B cell (primary cell): ENCODE data around the gene LMNTD2.

ENCODE experiments used
- CTCF ChIP-seq: fragments of 200-600 bp; IDR thresholded peaks from one replicate; pipeline ENCODE4 v1.8.0; 2022; ENCODE audit warnings: antibody characterized with exemption, mild to moderate bottlenecking
- EZH2 ChIP-seq: IDR thresholded peaks from 2 replicates; pipeline ENCODE4 v1.6.1; 2012; ENCODE audit warnings: borderline replicate concordance, low read depth, mild to moderate bottlenecking, moderate library complexity, low read length; ENCODE audit not compliant: insufficient read depth, poor library complexity, severe bottlenecking

DNA sequence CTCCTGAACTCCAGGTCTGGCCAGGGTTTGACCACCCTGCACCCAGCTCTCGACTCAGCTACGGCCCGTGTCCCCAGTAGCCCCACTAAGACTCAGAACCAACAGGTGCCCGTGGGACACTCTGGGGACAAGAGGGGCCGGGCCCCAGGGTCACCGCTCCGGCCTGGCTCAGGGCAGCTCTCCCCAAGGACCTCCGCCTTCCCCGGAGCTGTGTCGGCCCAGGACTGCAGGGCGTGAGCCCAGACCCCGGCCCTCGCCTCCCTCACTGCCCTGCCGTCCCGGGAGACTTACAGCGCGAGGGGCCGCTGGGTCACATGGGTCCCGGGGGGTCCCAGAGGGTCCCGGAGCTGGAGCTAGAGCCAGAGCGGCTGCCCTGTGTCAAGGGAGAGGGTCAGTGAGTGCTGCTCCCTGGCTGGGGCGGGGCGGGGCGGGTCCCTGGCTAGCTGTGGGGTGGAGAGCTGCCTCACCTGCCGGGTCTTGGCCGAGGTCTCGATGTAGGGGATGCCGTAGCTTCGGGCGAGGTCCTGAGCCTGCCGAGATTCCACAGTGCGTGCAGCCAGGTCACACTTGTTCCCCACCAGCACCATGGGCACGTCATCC is 27.5 kb downstream of the LMNTD2 start:
- no peak for TF ChIP-seq EZH2
- TF ChIP-seq CTCF = no peak
